GM13977 (cell line): Measurements from ENCODE around the gene SH3RF1.

Experiments used
- DNase-seq: peaks from one replicate; pipeline ENCODE4 v3.0.0; 2012; ENCODE audit warnings: low spot score
- CTCF ChIP-seq: IDR thresholded peaks from 2 replicates; pipeline ENCODE4 v1.5.1; 2012; ENCODE audit warnings: mild to moderate bottlenecking, control low read depth; ENCODE audit not compliant: insufficient read depth; ENCODE audit errors: extremely low read depth, missing control alignments
- in situ Hi-C: fragments of 300-500 bp; cut with MboI; formaldehyde crosslinking; loops from one replicate; pipeline ENCODE4 v1.12.0; 2022; ENCODE audit warnings: low sequenced_read_pairs, low pct_unique_long_range_greater_than_20kb, mixed read lengths, inconsistent platforms; ENCODE audit not compliant: unreplicated experiment

SH3RF1 gene

DNA sequence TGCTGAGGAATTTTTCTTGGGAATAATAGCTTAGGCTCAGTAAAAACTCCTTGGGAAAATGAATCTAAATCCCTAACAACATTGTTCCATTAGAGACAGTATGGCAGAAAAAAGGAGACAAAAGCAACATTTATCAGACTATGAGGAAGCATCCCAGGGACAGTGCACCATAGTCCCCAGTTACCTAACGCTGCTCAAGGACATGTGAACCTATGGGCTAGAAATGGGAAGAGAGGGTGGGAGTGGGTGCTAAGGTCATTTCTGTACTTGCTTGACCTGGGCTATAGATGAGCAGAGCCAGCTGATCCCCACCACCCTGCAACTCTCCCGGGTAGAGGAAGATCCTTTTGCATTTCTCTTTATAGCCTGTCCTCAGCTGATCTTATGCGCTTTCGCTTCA, 162.5 kb downstream of the SH3RF1 start:
- no peak for TF ChIP-seq CTCF
- in situ Hi-C loops, result no loop called here
- no peak for DNase-seq

GRCh38 chr4:169107528-169107927, 163.2 kb downstream of the SH3RF1 start:
- TF ChIP-seq CTCF, result no peak
- no peak for DNase-seq
- in situ Hi-C loops, result no loop called here

GRCh38 chr4:169106696-169107229, 164.0 kb downstream of the SH3RF1 start:
- in situ Hi-C loops, result no loop called here
- no peak for TF ChIP-seq CTCF
- no peak for DNase-seq

DNA sequence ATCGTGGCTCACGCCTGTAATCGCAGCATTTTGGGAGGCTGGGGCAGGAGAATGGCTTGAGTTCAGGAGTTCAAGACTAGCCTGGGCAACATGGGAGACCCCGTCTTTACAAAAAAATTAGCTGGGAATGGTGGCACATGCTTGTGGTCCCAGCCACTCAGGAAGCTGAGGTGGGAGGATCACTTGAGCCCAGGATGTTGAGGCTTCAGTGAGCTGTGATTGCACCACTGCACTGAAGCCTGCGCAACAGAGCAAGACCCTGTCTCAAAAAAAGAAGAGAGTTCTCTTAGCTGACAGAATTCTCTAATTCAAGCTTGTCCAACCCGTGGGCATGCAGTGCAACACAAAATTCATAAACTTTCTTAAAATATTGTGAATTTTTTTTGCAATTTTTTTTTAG, 165.1 kb downstream of the SH3RF1 start:
- no peak for TF ChIP-seq CTCF
- no peak for DNase-seq
- in situ Hi-C loops, result no loop called here

GRCh38 chr4:169103966-169104412, 166.8 kb downstream of the SH3RF1 start:
- in situ Hi-C loops, result no loop called here
- TF ChIP-seq CTCF, result no peak
- no peak for DNase-seq

GRCh38 chr4:169102026-169102425, 168.7 kb downstream of the SH3RF1 start:
- no peak for TF ChIP-seq CTCF
- DNase-seq, result no peak
- in situ Hi-C loops, result no loop called here

- in situ Hi-C loops, result no loop called here
- TF ChIP-seq CTCF, result no peak
- DNase-seq, result no peak
Measured at GRCh38 chr4:169100670-169101101, 170.1 kb downstream of the SH3RF1 start.
